ENCODE results near the gene ATP8B4. TPM values are rescaled to one million over a fixed set of nuclear protein-coding genes. Genes with fewer than 3 reads are reported as not detected.

The ATP8B4 gene
- total and polyA plus RNA-seq, 7 donors, result 1.2 to 11.1 (median 4.9) TPM

DNA sequence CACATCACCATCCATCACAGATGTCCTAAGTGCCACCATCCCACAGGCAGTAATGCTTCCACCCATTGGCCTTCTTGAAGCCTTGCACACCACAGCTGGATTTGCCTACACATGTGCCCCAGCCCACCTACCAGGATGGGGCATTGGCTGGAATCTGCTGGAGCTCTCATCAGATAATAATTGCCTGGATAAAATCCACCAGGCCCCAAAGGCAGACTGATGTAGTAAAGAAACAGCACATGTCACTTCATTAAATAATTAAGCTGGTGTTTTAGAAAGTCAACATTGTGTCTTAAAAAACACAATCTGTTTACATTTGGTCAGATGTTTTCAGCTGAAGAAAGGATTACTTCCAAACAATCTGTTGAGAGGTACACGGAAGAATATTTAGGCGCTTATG, 229.5 kb downstream of the ATP8B4 start:
- TF ChIP-seq, protein P1, sequence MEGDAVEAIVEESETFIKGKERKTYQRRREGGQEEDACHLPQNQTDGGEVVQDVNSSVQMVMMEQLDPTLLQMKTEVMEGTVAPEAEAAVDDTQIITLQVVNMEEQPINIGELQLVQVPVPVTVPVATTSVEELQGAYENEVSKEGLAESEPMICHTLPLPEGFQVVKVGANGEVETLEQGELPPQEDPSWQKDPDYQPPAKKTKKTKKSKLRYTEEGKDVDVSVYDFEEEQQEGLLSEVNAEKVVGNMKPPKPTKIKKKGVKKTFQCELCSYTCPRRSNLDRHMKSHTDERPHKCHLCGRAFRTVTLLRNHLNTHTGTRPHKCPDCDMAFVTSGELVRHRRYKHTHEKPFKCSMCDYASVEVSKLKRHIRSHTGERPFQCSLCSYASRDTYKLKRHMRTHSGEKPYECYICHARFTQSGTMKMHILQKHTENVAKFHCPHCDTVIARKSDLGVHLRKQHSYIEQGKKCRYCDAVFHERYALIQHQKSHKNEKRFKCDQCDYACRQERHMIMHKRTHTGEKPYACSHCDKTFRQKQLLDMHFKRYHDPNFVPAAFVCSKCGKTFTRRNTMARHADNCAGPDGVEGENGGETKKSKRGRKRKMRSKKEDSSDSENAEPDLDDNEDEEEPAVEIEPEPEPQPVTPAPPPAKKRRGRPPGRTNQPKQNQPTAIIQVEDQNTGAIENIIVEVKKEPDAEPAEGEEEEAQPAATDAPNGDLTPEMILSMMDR (IDR thresholded peaks at IDR 0.05), result no peak
- TF ChIP-seq POLR2A (IDR thresholded peaks at IDR 0.05), result no peak
- TF ChIP-seq EP300 (IDR thresholded peaks at IDR 0.05), result no peak
- no peak for TF ChIP-seq POLR2AphosphoS5 (IDR thresholded peaks at IDR 0.05)
- DNase-seq, result no peak
- 77 to 89% methylated on average over 2 of the region's 2 CpGs for WGBS, 2 donors
- no peaks in the 10 kb centered on the region for H3K27me3 ChIP-seq
- no peak overlapping the region for H3K4me3 ChIP-seq
- peaks cover 0 to 35% (median 24%) of the 10 kb centered on the region in 4 donors for H3K4me1 ChIP-seq
- H3K27ac ChIP-seq, result peak overlapping the region in 2 of 4 donors; percentile 38 to 79
- intact Hi-C loops (cut with DNase I), result no loop called here
- H3K9me3 ChIP-seq, result no peaks in the 10 kb centered on the region
- H3K36me3 ChIP-seq, result no peaks in the 10 kb centered on the region

DNA sequence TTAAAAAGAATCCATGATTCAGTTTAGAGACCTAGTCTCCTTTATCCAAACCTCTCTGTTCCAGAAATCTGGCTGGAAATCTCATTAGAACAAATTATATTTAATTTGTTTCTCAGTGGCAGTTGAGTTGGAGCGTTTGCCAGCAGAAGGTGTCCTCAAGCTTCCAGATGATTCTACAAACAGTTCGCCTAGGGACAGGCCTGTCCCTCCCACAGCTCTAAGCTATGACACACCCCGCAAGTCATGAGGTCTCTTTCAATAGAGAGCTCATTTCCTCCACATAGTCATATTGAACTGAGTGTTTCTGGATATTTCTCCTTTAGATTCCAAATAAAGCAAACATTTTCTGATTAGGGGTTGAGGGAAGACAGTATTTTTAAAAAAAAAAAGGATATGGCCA, 230.3 kb downstream of the ATP8B4 start:
- TF ChIP-seq POLR2AphosphoS5 (IDR thresholded peaks at IDR 0.05), result no peak
- TF ChIP-seq POLR2A (IDR thresholded peaks at IDR 0.05), result no peak
- no peak for TF ChIP-seq EP300 (IDR thresholded peaks at IDR 0.05)
- TF ChIP-seq, protein P1 (IDR thresholded peaks at IDR 0.05), result no peak
- Histone ChIP-seq H3K27me3 (no peaks in the 10 kb centered on the region), H3K36me3 (no peaks in the 10 kb centered on the region), H3K9me3 (no peaks in the 10 kb centered on the region), H3K4me3 (no peak overlapping the region), H3K4me1 (peaks cover 0 to 30% (median 24%) of the 10 kb centered on the region in 4 donors), H3K27ac (peak overlapping the region; percentile 32 to 79 (median 50))
- DNase-seq, result no peak
- 90 to 93% methylated on average over 3 of the region's 3 CpGs for WGBS, 2 donors
- intact Hi-C loops (cut with DNase I), result no loop called here

DNA sequence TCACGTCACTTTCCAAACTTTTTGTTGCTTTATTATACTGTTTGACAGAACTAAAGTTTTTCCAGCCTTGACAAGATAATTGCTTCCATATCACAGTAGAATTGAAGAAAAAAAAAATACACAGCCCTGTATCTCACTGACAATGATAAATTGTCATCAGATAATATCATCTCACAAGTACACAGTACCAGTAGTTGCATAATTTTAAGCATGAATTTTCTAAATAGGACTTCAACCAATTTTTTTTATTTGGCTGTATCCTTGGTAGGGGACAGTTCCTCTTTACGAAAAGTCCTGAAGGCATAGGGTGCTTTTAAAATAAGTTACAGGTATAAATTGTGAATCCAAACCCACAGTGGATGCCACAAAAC, 230.7 kb downstream of the ATP8B4 start:
- Histone ChIP-seq H3K36me3 (no peaks in the 10 kb centered on the region), H3K27ac (peak overlapping the region; percentile 38 to 79 (median 58)), H3K4me1 (peaks cover 0 to 26% (median 24%) of the 10 kb centered on the region in 4 donors), H3K4me3 (no peak overlapping the region), H3K27me3 (no peaks in the 10 kb centered on the region), H3K9me3 (no peaks in the 10 kb centered on the region)
- no peak for DNase-seq
- intact Hi-C loops (cut with DNase I), result no loop called here
- TF ChIP-seq EP300 (IDR thresholded peaks at IDR 0.05) (no peak), POLR2AphosphoS5 (IDR thresholded peaks at IDR 0.05) (peak in 1 of 4 donors; percentile 7), POLR2A (IDR thresholded peaks at IDR 0.05) (no peak)
- TF ChIP-seq, protein P1 (IDR thresholded peaks at IDR 0.05), result no peak
- 92 to 93% methylated on average over 2 of the region's 2 CpGs for WGBS, 2 donors

DNA sequence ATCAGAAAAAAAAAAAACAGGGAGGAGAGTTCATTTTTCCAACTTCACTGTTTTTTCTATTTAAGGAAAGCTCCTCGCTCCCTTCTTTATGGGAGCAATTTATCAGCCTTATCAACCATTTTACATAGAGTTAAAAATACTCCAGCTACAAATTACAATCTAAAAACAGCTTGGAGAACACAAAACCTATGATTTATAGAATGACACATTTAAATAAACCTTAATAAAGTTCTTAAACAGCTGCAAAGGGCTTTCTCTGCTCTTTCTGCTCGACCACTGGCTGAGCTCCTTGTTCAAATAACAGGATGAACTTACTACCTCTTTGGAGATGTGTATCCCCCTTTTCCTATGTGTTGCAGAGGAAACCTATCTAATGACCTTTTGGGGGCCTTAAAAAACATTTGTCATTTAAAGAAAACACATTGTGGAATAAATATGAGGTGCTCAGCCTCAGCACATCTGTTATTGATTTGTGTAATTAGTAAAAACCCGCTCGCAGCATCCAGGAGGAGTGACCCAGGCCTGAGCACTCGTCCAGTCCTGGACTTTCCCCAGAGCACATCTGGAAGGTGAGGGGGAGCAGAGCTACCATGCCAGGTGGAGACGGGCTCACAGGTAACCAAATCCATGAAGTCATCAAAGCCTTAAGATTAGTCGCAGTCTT, 231.2 kb downstream of the ATP8B4 start:
- peak overlapping the region; percentile 38 to 79 (median 58) for H3K27ac ChIP-seq
- H3K27me3 ChIP-seq, result no peaks in the 10 kb centered on the region
- intact Hi-C loops (cut with DNase I), result no loop called here
- peaks cover 0 to 24% (median 24%) of the 10 kb centered on the region in 4 donors for H3K4me1 ChIP-seq
- no peaks in the 10 kb centered on the region for H3K36me3 ChIP-seq
- no peaks in the 10 kb centered on the region for H3K9me3 ChIP-seq
- 79 to 87% methylated on average over 7 of the region's 7 CpGs for WGBS, 2 donors
- no peak for TF ChIP-seq POLR2A (IDR thresholded peaks at IDR 0.05)
- TF ChIP-seq, protein P1 (IDR thresholded peaks at IDR 0.05), result no peak
- TF ChIP-seq EP300 (IDR thresholded peaks at IDR 0.05), result peak in 1 of 4 donors; percentile 21
- peak; percentile 53 to 70 (median 61) for TF ChIP-seq POLR2AphosphoS5 (IDR thresholded peaks at IDR 0.05)
- no peak overlapping the region for H3K4me3 ChIP-seq
- DNase-seq, result no peak

Measured in sigmoid colon (tissue), 7 donors.